PC-9 (cell line): ENCODE measurements around the gene GYS2. TPM values are rescaled to one million over a fixed set of nuclear protein-coding genes. Genes with fewer than 3 reads are reported as not detected.

Experiments
- BruUV-seq: library from RNA; stranded (reverse); fragments of 400-500 nt; replicated peaks from 2 replicates; lab custom pipeline; 2021; lab: Mats Ljungman, UMichigan
- CTCF ChIA-PET: fragments of 300-600 bp; sonication (Branson Sonifier 250); formaldehyde crosslinking; loops from one replicate; lab custom pipeline; 2022; ENCODE audit warnings: antibody characterized with exemption; lab: Charles Lee
- POLR2A ChIA-PET: fragments of 300-600 bp; sonication (Branson Sonifier 250); formaldehyde crosslinking; loops from one replicate; lab custom pipeline; 2022; ENCODE audit warnings: antibody characterized with exemption; ENCODE audit not compliant: unreplicated experiment; lab: Charles Lee
- DNase-seq, 2 experiments: peaks; one replicate each; pipeline versions ENCODE4 v3.0.0 to v3.0.0-alpha.2; 2015 to 2022; ENCODE audit warnings: mixed read lengths in 1 of 2
- H2AFZ ChIP-seq: fragments of 200-600 bp; sonication (generic); 2 replicates; pipeline ENCODE4 v1.8.1; 2017; ENCODE audit warnings: antibody characterized with exemption
- H3F3A ChIP-seq: fragments of 200-600 bp; sonication (generic); 2 replicates; pipeline ENCODE4 v1.8.1; 2017; ENCODE audit warnings: antibody characterized with exemption, mild to moderate bottlenecking, low read depth; ENCODE audit not compliant: insufficient read depth
- H3K27ac ChIP-seq: fragments of 200-600 bp; sonication (generic); 2 replicates; pipeline ENCODE4 v1.6.1; 2016; ENCODE audit warnings: mixed run types
- H3K27me3 ChIP-seq: fragments of 200-600 bp; sonication (generic); 2 replicates; pipeline ENCODE4 v1.6.1; 2016; ENCODE audit warnings: low read depth, mixed run types; ENCODE audit not compliant: insufficient read depth
- H3K36me3 ChIP-seq: fragments of 200-600 bp; sonication (generic); 2 replicates; pipeline ENCODE4 v1.6.1; 2016; ENCODE audit warnings: low read depth, mixed run types
- H3K4me1 ChIP-seq: fragments of 200-600 bp; sonication (generic); replicated peaks from 2 replicates; pipeline ENCODE4 v1.6.1; 2016; ENCODE audit warnings: mixed run types; ENCODE audit not compliant: insufficient read depth
- H3K4me2 ChIP-seq: fragments of 200-600 bp; sonication (generic); 2 replicates; pipeline ENCODE4 v1.6.1; 2017; ENCODE audit warnings: mixed run types
- H3K4me3 ChIP-seq: fragments of 200-600 bp; sonication (generic); 2 replicates; pipeline ENCODE4 v1.6.1; 2016; ENCODE audit warnings: mixed run types
- H3K79me2 ChIP-seq: fragments of 200-600 bp; sonication (generic); 2 replicates; pipeline ENCODE4 v1.6.1; 2017; ENCODE audit warnings: low read depth, mixed run types
- H3K9me2 ChIP-seq: fragments of 200-600 bp; sonication (generic); 2 replicates; pipeline ENCODE4 v1.8.1; 2017; ENCODE audit warnings: mild to moderate bottlenecking; ENCODE audit not compliant: insufficient read depth
- H3K9me3 ChIP-seq: fragments of 200-600 bp; sonication (generic); 2 replicates; pipeline ENCODE4 v1.8.1; 2016; ENCODE audit warnings: low read depth; ENCODE audit not compliant: insufficient read depth
- H4K20me1 ChIP-seq: fragments of 200-600 bp; sonication (generic); 2 replicates; pipeline ENCODE4 v1.8.1; 2017; ENCODE audit not compliant: insufficient read depth
- CTCF ChIP-seq: fragments of 200-600 bp; sonication (generic); conservative IDR thresholded peaks from 2 replicates; pipeline ENCODE4 v1.6.1; 2017; ENCODE audit warnings: mixed run types, antibody characterized with exemption, mild to moderate bottlenecking, moderate library complexity
- EZH2 ChIP-seq: fragments of 200-600 bp; sonication (generic); IDR thresholded peaks from 2 replicates; pipeline ENCODE4 v1.8.0; 2017; ENCODE audit warnings: antibody characterized with exemption, low read depth
- intact Hi-C: fragments of 100-400 bp; cut with micrococcal nuclease; formaldehyde crosslinking; loops from one replicate; pipeline ENCODE4 v1.10.0; 2022; ENCODE audit not compliant: unreplicated experiment
- total RNA-seq: library from RNA; stranded (reverse); gene quantifications from 2 replicates; pipeline ENCODE4 v1.2.3, GENCODE V29; 2021

Gene GYS2
- total RNA-seq, 1 experiment from 2014 or later, result not detected

- POLR2A ChIA-PET, result interaction anchor here (0.6 kb wide), 1 partner anchor 893 kb away, joined by 4 read pairs; no protein-coding TSS in a partner anchor
- H3F3A ChIP-seq, result peaks cover 54% of the 10 kb centered on the region; the same call in 1 of the 2 replicates
- no peak overlapping the region for H2AFZ ChIP-seq
- intact Hi-C loops, result loop anchor here (2.0 kb wide), 1 partner anchor 19 kb away; the partner anchor contains the start of gene LDHB
- H3K9me3 ChIP-seq, result no peaks in the 10 kb centered on the region
- DNase-seq, result peak in 1 of 2 experiments; percentile 40
- H3K79me2 ChIP-seq, result 0 out of 2 replicates have a peak, but pooled peaks cover 4% of the 10 kb centered on the region
- H3K4me1 ChIP-seq, result peaks cover 26% of the 10 kb centered on the region
- H3K4me3 ChIP-seq, result no peak overlapping the region
- BruUV-seq, result no TSS peak
- H4K20me1 ChIP-seq, result no peaks in the 10 kb centered on the region; the same call in 1 of the 2 replicates
- H3K9me2 ChIP-seq, result 0 out of 2 replicates have a peak, but pooled peaks cover 4% of the 10 kb centered on the region
- CTCF ChIA-PET, result no interaction called here
- peak overlapping the region; percentile 74 for H3K27ac ChIP-seq
- peak overlapping the region; percentile 15; the same call in 1 of the 2 replicates for H3K4me2 ChIP-seq
- TF ChIP-seq CTCF (no peak), EZH2 (no peak)
- peaks cover 72% of the 10 kb centered on the region for H3K36me3 ChIP-seq
- no peaks in the 10 kb centered on the region for H3K27me3 ChIP-seq
These were observed 33.6 kb upstream of the GYS2 start for GRCh38 chr12:21638054-21638891.

- Histone ChIP-seq H3K27ac (no peak overlapping the region), H3K36me3 (peaks cover 38% of the 10 kb centered on the region), H2AFZ (no peak overlapping the region), H3K9me2 (no peaks in the 10 kb centered on the region), H3K4me1 (peaks cover 19% of the 10 kb centered on the region), H3K4me3 (no peak overlapping the region), H3K9me3 (no peaks in the 10 kb centered on the region), H3K27me3 (no peaks in the 10 kb centered on the region), H3K4me2 (no peak overlapping the region), H3K79me2 (no peaks in the 10 kb centered on the region), H4K20me1 (no peaks in the 10 kb centered on the region; the same call in 1 of the 2 replicates), H3F3A (peaks cover 44% of the 10 kb centered on the region; the same call in 1 of the 2 replicates)
- CTCF ChIA-PET, result interaction anchor here (0.6 kb wide), 1 partner anchor 10 kb away, joined by 3 read pairs; no protein-coding TSS in a partner anchor
- DNase-seq, result no peak
- intact Hi-C loops, result no loop called here
- no TSS peak for BruUV-seq
- POLR2A ChIA-PET, result interaction anchor here (0.6 kb wide), 2 partner anchors 34 to 82 kb away, joined by 3 to 8 read pairs; no protein-coding TSS in a partner anchor
- TF ChIP-seq CTCF (no peak), EZH2 (no peak)
These were observed 29.6 kb upstream of the GYS2 start for GRCh38 chr12:21634245-21634644.

- Histone ChIP-seq H3K36me3 (peaks cover 11% of the 10 kb centered on the region), H3F3A (peaks cover 24% of the 10 kb centered on the region; the same call in 1 of the 2 replicates), H4K20me1 (no peaks in the 10 kb centered on the region), H3K27ac (no peak overlapping the region), H3K27me3 (no peaks in the 10 kb centered on the region), H3K79me2 (no peaks in the 10 kb centered on the region), H3K9me3 (no peaks in the 10 kb centered on the region), H3K4me2 (no peak overlapping the region), H3K9me2 (no peaks in the 10 kb centered on the region), H3K4me1 (no peaks in the 10 kb centered on the region), H2AFZ (no peak overlapping the region), H3K4me3 (no peak overlapping the region)
- TF ChIP-seq CTCF (no peak), EZH2 (no peak)
- ChIA-PET POLR2A (no interaction called here), CTCF (no interaction called here)
- DNase-seq, result no peak
- BruUV-seq, result TSS peak; percentile 8
- intact Hi-C loops, result no loop called here
These were observed 26.7 kb upstream of the GYS2 start for GRCh38 chr12:21631367-21631766.
